HepG2 (cell line): ENCODE data around the gene C2. TPM values are rescaled to one million over a fixed set of nuclear protein-coding genes. Genes with fewer than 3 reads are reported as not detected.

Source experiments
- CENPBD1 ChIP-seq: sonication (generic); formaldehyde crosslinking; IDR thresholded peaks from 2 replicates; pipeline ENCODE4 v1.8.0; 2022; ENCODE audit warnings: missing genetic modification reagents, low read depth, mild to moderate bottlenecking, borderline replicate concordance
- CREB3 ChIP-seq: sonication (generic); formaldehyde crosslinking; IDR thresholded peaks from 2 replicates; pipeline ENCODE4 v1.5.0; 2020; ENCODE audit warnings: missing genetic modification reagents
- ESRRA ChIP-seq: sonication (generic); formaldehyde crosslinking; IDR thresholded peaks from 2 replicates; pipeline ENCODE4 v1.5.1; 2020; ENCODE audit warnings: mild to moderate bottlenecking, low read depth, missing genetic modification reagents
- GZF1 ChIP-seq: sonication (generic); formaldehyde crosslinking; IDR thresholded peaks from 2 replicates; pipeline ENCODE4 v1.5.1; 2020; ENCODE audit warnings: mild to moderate bottlenecking, missing genetic modification reagents
- HHEX ChIP-seq: IDR thresholded peaks from 2 replicates; pipeline ENCODE4 v1.6.1; 2016; ENCODE audit warnings: control low read depth
- KAT8 ChIP-seq: IDR thresholded peaks from 2 replicates; pipeline ENCODE4 v1.6.1; 2016; ENCODE audit warnings: missing genetic modification reagents, missing compliant biosample characterization
- PITX1 ChIP-seq: sonication (generic); formaldehyde crosslinking; IDR thresholded peaks from 2 replicates; pipeline ENCODE4 v1.5.1; 2020; ENCODE audit warnings: mild to moderate bottlenecking, missing genetic modification reagents
- POLR2A ChIP-seq, 2 experiments: IDR thresholded peaks; 2 replicates each; pipeline ENCODE4 v1.6.1; 2011; ENCODE audit warnings: low read depth in 2 of 2, low read length in 2 of 2, mild to moderate bottlenecking in 1 of 2, moderate library complexity in 1 of 2; ENCODE audit not compliant: insufficient read depth in 1 of 2
- PRDM4 ChIP-seq: sonication (generic); formaldehyde crosslinking; IDR thresholded peaks from 2 replicates; pipeline ENCODE4 v1.9.0; 2021; ENCODE audit warnings: missing genetic modification reagents, borderline replicate concordance
- TMF1 ChIP-seq: sonication (generic); formaldehyde crosslinking; IDR thresholded peaks from 2 replicates; pipeline ENCODE4 v1.8.1; 2022; ENCODE audit warnings: low read depth, missing genetic modification reagents
- XBP1 ChIP-seq: sonication (generic); formaldehyde crosslinking; IDR thresholded peaks from 2 replicates; pipeline ENCODE4 v1.5.0; 2020; ENCODE audit warnings: missing genetic modification reagents
- ZBTB37 ChIP-seq: sonication (generic); formaldehyde crosslinking; IDR thresholded peaks from 2 replicates; pipeline ENCODE4 v1.4.0; 2020; ENCODE audit warnings: mild to moderate bottlenecking, missing genetic modification reagents
- ZNF335 ChIP-seq: sonication (generic); formaldehyde crosslinking; IDR thresholded peaks from 2 replicates; pipeline ENCODE4 v1.4.0; 2020; ENCODE audit warnings: missing genetic modification reagents
- ZNF407 ChIP-seq: sonication (generic); formaldehyde crosslinking; IDR thresholded peaks from one replicate; pipeline ENCODE4 v1.5.1; 2020; ENCODE audit warnings: mild to moderate bottlenecking, missing genetic modification reagents; ENCODE audit errors: not compliant biosample characterization
- polyA plus RNA-seq, 8 experiments: library from polyadenylated mRNA; depleted of rRNA in 3 of 8; stranded (reverse) in 7 of 8; unstranded in 1 of 8; fragments of >200 nt; fragmentation: Illumina TruSeq in 4 of 8; extraction: Trizol in 4 of 8; gene quantifications; 2 replicates each; pipeline versions ENCODE4 v1.2.1 to v1.2.3, GENCODE V29; 2011 to 2016; ENCODE audit warnings: low read depth in 4 of 8, missing spikeins in 1 of 8, mixed read lengths in 1 of 8; ENCODE audit not compliant: insufficient read depth in 1 of 8
- total RNA-seq, 5 experiments: library from RNA; depleted of rRNA; stranded (reverse); fragments of >200 nt; fragmentation: Illumina TruSeq; extraction: Trizol; gene quantifications; 2 replicates each; pipeline ENCODE4 v1.2.3, GENCODE V29; 2016; ENCODE audit warnings: low read depth in 1 of 5

Gene C2
- total and polyA plus RNA-seq, 2 of the 13 experiments (the other 11 are each of a cell fraction or from before 2014, with no cell fraction given), result 165 to 307 TPM

GRCh38 chr6:31898383-31899011 is 29.0 kb upstream of the C2 start (continued):
- TF ChIP-seq ZNF335 (CRISPR knock-in tag) (peak; percentile 98), CREB3 (CRISPR knock-in tag) (no peak), POLR2A (IDR thresholded peaks at IDR 0.05; ENCODE audit: insufficient read depth in 1 of 2, low read depth in 2 of 2, low read length in 2 of 2) (peak; percentile 9 to 36; a peak in 2 of 4 replicates), PRDM4 (CRISPR knock-in tag) (no peak), ESRRA (CRISPR knock-in tag) (no peak), GZF1 (CRISPR knock-in tag) (no peak), TMF1 (CRISPR knock-in tag) (no peak), CENPBD1 (no peak), ZBTB37 (CRISPR knock-in tag) (no peak), PITX1 (CRISPR knock-in tag) (no peak; the same call in 1 of the 2 replicates), ZNF407 (CRISPR knock-in tag) (no peak), HHEX (no peak), XBP1 (CRISPR knock-in tag) (no peak), KAT8 (0 out of 2 replicates have a peak, but pooled peaks have one; percentile 7)
